GM23338 (cell line): ENCODE data around the gene GTF3C6. TPM values are rescaled to one million over a fixed set of nuclear protein-coding genes. Genes with fewer than 3 reads are reported as not detected.

ENCODE experiments used
- ATAC-seq: fragments of 200-7000 bp; cut with Tn5 transposase; 3 replicates; pipeline ENCODE4 v1.9.1; 2020
- DNase-seq: peaks from one replicate; pipeline ENCODE4 v3.0.0-alpha.2; 2015; ENCODE audit warnings: low spot score
- H2AFZ ChIP-seq: fragments of 200-600 bp; sonication (generic); 2 replicates; pipeline ENCODE4 v1.8.0; 2016; ENCODE audit warnings: antibody characterized with exemption, mild to moderate bottlenecking, moderate library complexity
- H3F3A ChIP-seq: fragments of 200-600 bp; sonication (generic); replicated peaks from 2 replicates; pipeline ENCODE4 v1.8.0; 2017; ENCODE audit warnings: antibody characterized with exemption, mixed run types, low read depth
- H3K27ac ChIP-seq: fragments of 200-600 bp; sonication (generic); 2 replicates; pipeline ENCODE4 v1.6.1; 2016; ENCODE audit warnings: low read depth
- H3K27me3 ChIP-seq: fragments of 200-600 bp; sonication (generic); 2 replicates; pipeline ENCODE4 v1.8.0; 2016; ENCODE audit warnings: mild to moderate bottlenecking, mixed run types, moderate library complexity; ENCODE audit not compliant: insufficient read depth
- H3K36me3 ChIP-seq: fragments of 200-600 bp; sonication (generic); 2 replicates; pipeline ENCODE4 v1.8.0; 2016; ENCODE audit warnings: mild to moderate bottlenecking; ENCODE audit not compliant: insufficient read depth
- H3K4me1 ChIP-seq: fragments of 200-600 bp; sonication (generic); 2 replicates; pipeline ENCODE4 v1.8.0; 2016; ENCODE audit warnings: mild to moderate bottlenecking, moderate library complexity; ENCODE audit not compliant: insufficient read depth
- H3K4me2 ChIP-seq: fragments of 200-600 bp; sonication (generic); 2 replicates; pipeline ENCODE4 v1.7.1; 2017; ENCODE audit warnings: mixed run types
- H3K4me3 ChIP-seq: fragments of 200-600 bp; sonication (generic); 2 replicates; pipeline ENCODE4 v1.6.1; 2016; ENCODE audit warnings: mixed run types
- H3K79me2 ChIP-seq: fragments of 200-600 bp; sonication (generic); replicated peaks from 2 replicates; pipeline ENCODE4 v1.8.0; 2017; ENCODE audit warnings: mild to moderate bottlenecking; ENCODE audit not compliant: insufficient read depth
- H3K9me2 ChIP-seq: fragments of 200-600 bp; sonication (generic); 2 replicates; pipeline ENCODE4 v1.8.0; 2017; ENCODE audit not compliant: insufficient read depth
- H4K20me1 ChIP-seq: fragments of 200-600 bp; sonication (generic); replicated peaks from 2 replicates; pipeline ENCODE4 v1.8.0; 2017; ENCODE audit warnings: mild to moderate bottlenecking; ENCODE audit not compliant: insufficient read depth
- H3K27ac Mint-ChIP-seq: 2 replicates; pipeline ENCODE4 v1.8.0; 2020; ENCODE audit warnings: inconsistent platforms, mild to moderate bottlenecking, moderate library complexity, mixed read lengths
- H3K27me3 Mint-ChIP-seq: 3 replicates; pipeline ENCODE4 v1.8.0; 2022; ENCODE audit warnings: low read depth, mild to moderate bottlenecking, moderate library complexity, mixed read lengths, inconsistent platforms; ENCODE audit not compliant: insufficient read depth, poor library complexity
- H3K36me3 Mint-ChIP-seq: 3 replicates; pipeline ENCODE4 v1.8.0; 2021; ENCODE audit warnings: low read depth, mild to moderate bottlenecking, inconsistent platforms, moderate library complexity, mixed read lengths
- H3K4me1 Mint-ChIP-seq: 3 replicates; pipeline ENCODE4 v1.8.0; 2020; ENCODE audit warnings: mild to moderate bottlenecking, inconsistent platforms, mixed read lengths
- H3K4me3 Mint-ChIP-seq: 3 replicates; pipeline ENCODE4 v1.8.0; 2021; ENCODE audit warnings: moderate library complexity, mild to moderate bottlenecking, inconsistent platforms, mixed read lengths
- H3K9me3 Mint-ChIP-seq: 3 replicates; pipeline ENCODE4 v1.8.0; 2020; ENCODE audit warnings: moderate library complexity, mild to moderate bottlenecking, inconsistent platforms, mixed read lengths
- ETS1 ChIP-seq: IDR thresholded peaks from 2 replicates; pipeline ENCODE4 v1.6.1; 2016; ENCODE audit warnings: antibody characterized with exemption
- EZH2 ChIP-seq: fragments of 200-600 bp; sonication (generic); IDR thresholded peaks from one replicate; pipeline ENCODE4 v1.8.0; 2017; ENCODE audit warnings: antibody characterized with exemption, mild to moderate bottlenecking, low read depth; ENCODE audit not compliant: unreplicated experiment
- EZH2phosphoT487 ChIP-seq: fragments of 200-600 bp; sonication (generic); IDR thresholded peaks from one replicate; pipeline ENCODE4 v1.8.1; 2018; ENCODE audit warnings: antibody characterized with exemption; ENCODE audit not compliant: unreplicated experiment
- JUNB ChIP-seq: IDR thresholded peaks from one replicate; pipeline ENCODE4 v1.6.1; 2016; ENCODE audit warnings: antibody characterized with exemption; ENCODE audit not compliant: unreplicated experiment
- NANOG ChIP-seq: IDR thresholded peaks from 2 replicates; pipeline ENCODE4 v1.6.1; 2016; ENCODE audit warnings: antibody characterized with exemption, borderline replicate concordance
- REST ChIP-seq: IDR thresholded peaks from one replicate; pipeline ENCODE4 v1.6.1; 2018; ENCODE audit warnings: antibody characterized with exemption; ENCODE audit not compliant: unreplicated experiment
- ZNF114 ChIP-seq: fragments of 250-450 bp; sonication (Bioruptor Pico); IDR thresholded peaks from 2 replicates; pipeline ENCODE4 v1.5.0; 2020; ENCODE audit warnings: mild to moderate bottlenecking, moderate library complexity
- ZNF462 ChIP-seq: fragments of 250-450 bp; sonication (Bioruptor Pico); IDR thresholded peaks from 2 replicates; pipeline ENCODE4 v1.5.0; 2020; ENCODE audit warnings: mild to moderate bottlenecking, moderate library complexity
- polyA plus RNA-seq: library from polyadenylated mRNA; unstranded; fragments of >200 nt; fragmentation: Nextera tagmentation; extraction: Ambion mirVana; gene quantifications from 2 replicates; pipeline ENCODE4 v1.2.1, GENCODE V29; 2016
- total RNA-seq: library from RNA; depleted of rRNA; stranded (reverse); fragments of >200 nt; shearing (Covaris generic); gene quantifications from 2 replicates; pipeline ENCODE4 v1.2.3, GENCODE V29; 2014

Gene GTF3C6
- total and polyA plus RNA-seq, 2 experiments from 2014 or later, result 41.2 to 245 TPM

- TF ChIP-seq ZNF462 (CRISPR knock-in tag) (no peak), NANOG (no peak), ZNF114 (no peak)
Observed at GRCh38 chr6:110990840-110991576, 32.5 kb downstream of the GTF3C6 start (continued).

- no peaks in the 10 kb centered on the region for H3K4me1 Mint-ChIP-seq
- no peaks in the 10 kb centered on the region for H3F3A ChIP-seq
- no peaks in the 10 kb centered on the region for H3K4me1 ChIP-seq
- no peaks in the 10 kb centered on the region for H3K9me3 Mint-ChIP-seq
- peaks cover 5% of the 10 kb centered on the region for H4K20me1 ChIP-seq
- H3K4me3 Mint-ChIP-seq, result no peak overlapping the region
- no peak overlapping the region for H3K27ac Mint-ChIP-seq
- no peaks in the 10 kb centered on the region for H3K27me3 ChIP-seq
- H3K36me3 Mint-ChIP-seq, result peaks cover 85% of the 10 kb centered on the region
- no peak overlapping the region for H2AFZ ChIP-seq
- H3K27me3 Mint-ChIP-seq, result no peaks in the 10 kb centered on the region
- H3K4me2 ChIP-seq, result no peak overlapping the region
- no peak for ATAC-seq
- H3K36me3 ChIP-seq, result peaks cover 62% of the 10 kb centered on the region
- no peak overlapping the region for H3K4me3 ChIP-seq
- no peak overlapping the region for H3K27ac ChIP-seq
- H3K79me2 ChIP-seq, result peaks cover 28% of the 10 kb centered on the region; the same call in 1 of the 2 replicates
- DNase-seq, result no peak
- no peaks in the 10 kb centered on the region for H3K9me2 ChIP-seq
- TF ChIP-seq JUNB (no peak), REST (no peak), ETS1 (no peak), NANOG (no peak), EZH2phosphoT487 (no peak), EZH2 (no peak)
Observed at GRCh38 chr6:110996691-110997090, 38.2 kb downstream of the GTF3C6 start.
